NCI-H526 (cell line): ENCODE results near the gene RADIL.
A peak's percentile ranks its signal among the peaks of the same experiment; 100 is the strongest.

Experiments
- DNase-seq, 2 experiments: peaks; one replicate each; lab custom pipeline; 2025; lab: John Stamatoyannopoulos, UW

RADIL gene

DNA sequence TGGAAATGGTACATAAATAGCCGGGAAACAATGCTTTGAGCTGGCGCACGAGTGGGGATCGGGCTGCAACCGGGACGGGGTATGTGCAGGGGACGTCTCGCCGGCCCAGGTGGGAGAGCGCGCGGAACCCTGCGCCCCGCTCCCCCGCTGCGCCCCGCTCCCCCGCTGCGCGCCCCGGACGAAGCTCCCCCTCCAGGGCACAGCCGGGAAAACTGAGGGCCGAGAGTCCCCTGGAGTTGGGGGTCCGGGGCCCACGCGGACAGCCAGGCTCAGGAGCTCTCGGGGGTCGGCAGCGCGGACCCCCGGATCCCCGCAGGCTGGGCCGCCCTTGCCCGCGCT lies 514 bp downstream of the RADIL start:
- DNase-seq, result no peak

DNA sequence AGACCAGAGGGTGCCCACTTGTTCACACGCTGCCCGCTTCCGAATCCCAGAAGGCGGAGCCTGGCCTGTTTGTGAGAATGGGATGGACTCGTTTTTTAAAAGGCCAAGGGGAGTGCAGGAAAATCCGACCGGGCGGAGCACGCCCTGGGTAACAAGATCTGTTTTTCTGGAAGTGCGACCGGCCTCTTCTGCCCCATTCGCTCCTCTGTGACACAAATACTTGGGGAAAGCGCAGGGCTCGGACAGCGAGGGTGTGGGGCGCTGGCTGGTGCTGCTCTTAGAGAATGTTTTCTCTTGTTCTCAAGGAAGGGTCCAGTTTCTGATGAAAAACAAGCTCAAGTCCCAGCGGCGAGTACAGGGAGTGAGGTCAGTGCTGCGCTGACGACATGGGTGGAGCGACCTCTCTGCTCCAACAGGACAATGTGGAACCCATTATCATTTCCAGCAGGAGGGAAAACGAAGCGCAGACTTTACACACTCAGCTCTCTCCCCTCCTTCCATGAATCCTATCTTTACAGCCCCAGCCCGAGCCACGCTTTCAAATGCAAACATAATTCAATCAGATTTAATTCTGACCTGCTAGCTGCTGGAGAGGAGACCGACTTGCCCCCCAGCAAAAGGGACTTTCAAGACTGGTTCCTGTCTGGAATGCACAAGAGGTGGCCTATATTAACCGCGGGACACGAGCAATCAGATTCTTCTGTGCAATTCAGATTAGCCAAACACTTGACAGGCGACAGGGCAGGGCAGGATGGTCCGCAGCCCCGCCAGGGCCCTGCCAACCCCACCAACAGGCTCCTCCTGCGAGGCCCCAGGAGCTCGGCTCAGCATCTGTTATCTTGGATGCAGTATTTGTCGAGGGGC lies 1.1 kb downstream of the RADIL start:
- DNase-seq, result peak; percentile 25 to 53

DNA sequence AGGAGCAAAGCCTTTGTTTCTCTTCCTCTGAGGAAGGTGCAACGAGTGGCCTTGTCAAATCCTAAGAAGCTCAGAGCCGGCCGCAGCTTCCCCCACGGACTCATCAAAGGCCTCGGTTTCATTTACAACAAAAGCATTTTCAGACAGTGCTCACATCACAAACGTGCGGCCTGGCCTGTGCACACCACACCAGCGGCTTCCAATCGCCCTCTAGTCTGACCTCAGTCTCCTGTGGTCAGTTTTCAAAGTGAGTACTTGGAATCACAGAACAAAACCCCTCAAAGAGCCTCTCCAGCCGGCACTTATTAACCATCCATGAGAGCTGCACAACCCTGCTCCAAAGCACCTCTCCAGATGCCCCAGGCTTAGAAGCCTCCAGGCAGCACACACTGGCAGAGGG lies 3.3 kb downstream of the RADIL start:
- no peak for DNase-seq

GRCh38 chr7:4879396-4880081 lies 4.0 kb downstream of the RADIL start:
- no peak for DNase-seq

DNA sequence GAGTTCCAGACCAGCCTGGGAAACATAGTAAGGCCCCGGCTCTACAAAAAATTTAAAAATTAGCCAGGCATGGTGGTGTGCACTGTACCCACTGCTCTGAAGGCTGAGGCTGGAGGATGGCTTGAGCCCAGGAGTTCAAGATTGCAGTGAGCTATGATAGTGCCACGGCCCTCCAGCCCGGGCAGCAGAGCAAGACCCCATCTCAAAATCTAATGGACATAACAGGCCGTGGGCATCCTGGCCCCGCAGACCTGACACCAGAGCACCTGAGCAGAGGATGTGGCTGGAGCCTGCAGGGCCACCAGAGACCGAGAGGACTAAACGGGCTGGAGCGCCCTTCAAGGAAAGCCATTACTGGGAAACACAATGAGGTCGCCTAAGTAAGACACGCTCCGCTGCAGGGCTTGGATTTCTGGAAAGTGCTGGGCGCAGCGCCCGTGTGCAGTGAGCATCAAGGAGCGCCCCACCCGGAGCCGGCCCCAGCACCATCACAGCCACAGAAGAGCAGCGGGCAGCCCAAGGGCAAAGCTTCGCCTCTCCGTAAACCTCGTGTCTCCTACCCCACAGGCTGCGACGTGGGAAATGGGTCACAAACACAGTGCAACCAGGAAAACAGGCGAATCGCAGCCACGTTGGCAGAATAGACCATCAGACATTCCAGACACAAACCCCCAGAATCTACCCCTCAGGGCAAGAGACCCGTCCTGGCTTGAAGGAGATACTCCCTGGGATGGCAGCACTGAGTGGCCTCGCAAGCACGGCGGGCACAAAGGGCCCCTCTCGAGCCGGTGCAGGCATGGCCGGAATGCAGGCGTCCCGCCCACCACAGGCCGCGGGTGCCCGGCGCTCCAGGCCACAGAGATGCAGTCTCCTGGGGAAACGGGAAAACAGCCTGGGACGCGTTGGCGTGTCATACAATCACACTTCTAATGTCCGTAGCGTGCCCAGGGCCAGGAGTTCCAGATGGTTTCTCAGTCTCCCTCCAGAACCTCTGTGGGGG lies 4.9 kb downstream of the RADIL start:
- DNase-seq, result no peak

DNA sequence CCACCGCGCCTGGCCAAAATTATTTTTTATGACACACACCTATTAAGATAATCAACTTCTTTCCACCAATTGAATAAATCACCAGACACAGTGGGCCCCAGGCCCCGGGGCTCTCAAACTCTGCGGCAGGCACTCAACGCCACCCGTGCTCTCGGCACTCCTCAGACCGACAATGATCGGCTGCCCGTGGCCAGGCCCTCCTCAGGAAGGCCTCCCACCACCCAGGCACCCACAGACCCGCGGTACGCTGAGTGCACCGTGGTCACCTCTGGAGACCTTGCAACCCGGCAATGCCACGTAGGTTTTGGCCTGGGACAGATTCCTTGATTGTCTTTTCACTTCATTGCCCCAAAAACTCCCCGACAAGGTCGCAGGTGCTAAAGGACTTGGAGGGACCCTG lies 6.9 kb downstream of the RADIL start:
- no peak for DNase-seq

GRCh38 chr7:4875391-4875790 lies 8.1 kb downstream of the RADIL start:
- DNase-seq, result no peak

- DNase-seq, result no peak
Measured at GRCh38 chr7:4873071-4873944, 10.2 kb downstream of the RADIL start.

DNA sequence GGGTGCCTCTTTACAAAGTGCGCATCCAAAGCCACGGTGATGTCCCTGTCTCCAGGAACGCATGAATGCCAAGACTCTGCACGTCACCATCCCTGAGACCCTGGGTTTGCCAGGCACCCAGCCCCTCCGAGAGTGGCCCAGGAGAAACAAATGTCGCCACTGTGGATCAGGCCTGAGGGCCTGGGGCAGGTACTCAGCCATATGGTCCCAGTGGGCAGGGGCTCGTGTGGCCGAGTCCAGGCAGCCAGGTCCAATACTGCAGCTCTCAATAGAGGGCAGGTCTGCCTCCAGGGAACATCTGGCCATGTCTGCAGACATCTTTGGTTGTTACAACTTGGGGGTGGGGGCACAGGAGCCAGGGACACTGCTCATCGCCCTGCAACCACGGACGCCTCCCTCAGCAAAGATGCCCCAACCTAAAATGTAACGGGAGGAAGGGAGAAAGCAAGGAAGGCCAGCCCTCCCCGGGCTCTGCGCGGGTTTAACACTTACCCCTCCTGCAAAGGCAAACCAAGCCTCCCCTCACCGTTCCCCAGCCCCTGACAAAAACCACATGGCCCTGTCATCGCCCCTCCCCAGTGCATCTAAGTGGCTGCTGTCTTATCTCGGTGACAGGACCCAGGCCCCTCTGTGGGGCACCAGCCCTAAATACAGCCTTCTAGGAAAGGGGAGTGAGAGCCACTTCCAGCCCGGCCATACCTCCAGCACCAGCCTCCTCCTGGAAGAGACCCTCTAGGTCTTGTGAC lies 11.4 kb downstream of the RADIL start:
- DNase-seq, result no peak

DNA sequence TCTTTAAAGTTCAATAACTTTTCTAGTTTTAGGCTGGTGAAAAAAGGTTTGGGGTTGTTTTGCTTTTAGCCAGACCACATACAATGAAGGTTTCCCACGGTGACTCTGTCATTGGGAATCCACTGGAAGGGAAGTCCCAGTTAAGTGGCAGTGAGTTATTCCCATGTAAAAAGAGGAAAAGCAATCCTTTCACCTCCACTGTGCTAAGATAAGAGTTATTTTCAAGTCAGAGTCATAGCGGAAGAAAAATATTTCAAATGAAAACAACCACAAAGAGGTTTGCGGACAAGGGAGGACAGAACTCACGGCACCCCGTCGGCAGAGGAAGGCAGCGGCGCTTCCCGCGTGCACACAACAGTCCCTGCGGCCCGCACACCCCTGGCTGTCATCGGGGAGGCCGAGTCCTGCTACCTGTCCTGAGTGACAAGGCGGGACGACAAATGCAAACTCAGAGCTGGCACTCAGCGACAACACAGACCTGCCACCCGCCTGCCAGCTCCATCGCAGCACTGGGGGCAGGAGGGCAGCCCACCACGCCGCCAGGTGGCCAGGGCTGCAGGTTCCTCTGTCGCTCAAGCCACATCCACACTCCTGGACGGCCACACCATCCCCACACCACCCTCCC lies 12.3 kb downstream of the RADIL start:
- no peak for DNase-seq

DNA sequence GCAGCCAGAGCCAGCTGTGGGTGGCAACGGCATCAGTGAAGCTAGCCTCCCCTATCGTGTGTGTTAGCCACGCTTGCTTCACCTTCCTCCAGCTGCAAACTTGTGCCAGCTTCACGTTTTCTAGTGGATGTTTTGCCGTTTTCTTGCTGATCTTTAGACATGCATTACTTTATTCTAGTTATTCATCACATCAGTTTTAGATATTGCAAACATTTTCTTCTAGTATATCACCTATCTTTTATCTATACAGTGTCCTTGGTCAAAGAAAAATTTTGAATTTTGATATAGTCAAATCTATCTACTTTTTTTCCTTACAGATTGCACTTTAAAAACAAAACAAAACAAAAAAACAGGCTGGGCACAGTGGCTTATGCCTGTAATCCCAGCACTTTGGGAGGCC lies 15.0 kb downstream of the RADIL start:
- DNase-seq, result no peak

DNA sequence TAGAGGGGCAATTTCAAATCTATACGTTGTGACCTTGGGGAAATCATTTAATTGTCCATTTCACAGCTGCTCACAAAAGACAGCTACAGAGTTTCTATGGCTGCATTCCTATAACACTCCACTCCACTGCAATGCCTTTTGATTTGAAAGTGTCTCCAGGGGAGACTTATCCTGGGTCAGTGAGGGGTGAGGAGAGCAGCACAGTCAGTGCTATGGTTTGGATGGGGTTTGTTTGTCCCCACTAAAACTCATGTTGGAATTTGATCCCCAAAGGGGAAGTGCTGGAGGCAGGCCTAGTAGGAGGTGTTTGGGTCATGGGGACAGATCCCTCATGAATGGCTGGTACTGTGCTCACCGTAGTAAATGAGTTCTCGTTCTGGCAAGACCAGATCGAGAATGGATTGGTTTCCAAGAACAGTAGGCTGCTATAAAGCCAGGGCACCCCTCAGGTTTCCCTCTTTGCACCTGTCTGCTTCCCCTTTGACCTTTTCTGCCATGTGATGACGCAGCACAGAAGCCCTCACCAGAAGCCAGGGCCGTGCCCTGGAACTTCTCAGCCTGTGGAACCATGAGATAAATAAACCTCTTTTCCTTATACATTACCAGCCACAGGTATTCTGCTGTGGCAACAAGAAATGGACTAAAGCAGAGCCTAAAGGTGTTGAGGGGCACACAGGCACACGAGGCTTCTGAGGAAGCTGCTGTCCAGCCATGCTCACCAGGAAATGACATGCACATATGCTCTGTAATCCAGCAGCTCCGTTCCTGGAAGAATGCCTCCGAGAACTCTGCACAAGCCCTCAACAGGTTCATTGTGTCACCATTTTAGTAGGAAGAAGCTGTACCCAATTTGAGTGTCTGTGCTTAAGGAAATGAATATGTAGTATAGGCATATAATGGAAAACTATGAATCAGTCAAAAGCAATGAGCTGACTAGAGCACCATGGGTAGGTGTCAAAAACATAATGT lies 16.7 kb downstream of the RADIL start:
- no peak for DNase-seq

GRCh38 chr7:4862156-4862555 lies 21.4 kb downstream of the RADIL start:
- no peak for DNase-seq

- no peak for DNase-seq
Measured at GRCh38 chr7:4861673-4862072, 21.8 kb downstream of the RADIL start, which contains the start of gene PAPOLB. TSS of gene PAPOLB (minus strand) at chr7:4862030. CDS start at chr7:4861810, 220 bp downstream.

- DNase-seq, result no peak
Measured at GRCh38 chr7:4861227-4861626, 22.3 kb downstream of the RADIL start.

DNA sequence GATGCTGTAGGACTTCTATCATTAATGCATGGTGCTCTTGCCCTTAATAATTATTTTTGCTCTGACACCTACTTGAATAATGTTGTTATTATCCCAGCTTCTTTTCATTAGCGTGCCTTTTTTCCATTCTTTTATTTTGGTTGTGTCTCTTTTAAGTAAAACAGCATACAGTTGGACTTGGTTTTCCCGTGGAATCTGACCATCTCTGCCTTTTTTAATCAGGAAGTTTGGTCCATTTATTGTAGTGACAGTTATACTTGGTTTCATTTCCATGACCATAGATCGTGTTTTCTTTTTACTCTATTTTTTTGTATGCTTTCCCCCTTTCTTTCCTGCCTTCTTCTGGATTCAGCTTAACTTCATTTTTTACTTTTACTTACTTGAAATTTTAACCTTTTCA lies 26.3 kb downstream of the RADIL start:
- DNase-seq, result no peak

- DNase-seq, result no peak
Measured at GRCh38 chr7:4856336-4857057, 27.0 kb downstream of the RADIL start.

GRCh38 chr7:4854916-4855315 lies 28.6 kb downstream of the RADIL start:
- no peak for DNase-seq
